Fibroblast of villous mesenchyme (primary cell): Measurements from ENCODE around the gene SLX4IP. TPM values are rescaled to one million over a fixed set of nuclear protein-coding genes. Genes with fewer than 3 reads are reported as not detected.
A peak's percentile ranks its signal among the peaks of the same experiment; 100 is the strongest.

Experiments used
- DNase-seq: peaks from one replicate; pipeline ENCODE4 v3.0.0-alpha.2; 2010; ENCODE audit warnings: low read depth
- H3K4me3 ChIP-seq: 2 replicates; pipeline ENCODE4 v1.5.1; 2011; ENCODE audit warnings: low read depth, mild to moderate bottlenecking, low read length
- total RNA-seq: library from RNA; depleted of rRNA; stranded (reverse); fragments of >200 nt; gene quantifications from 2 replicates; pipeline ENCODE4 v1.2.3, GENCODE V29; 2012
- TF ChIP-seq, protein P1 (sequence below): IDR thresholded peaks from 2 replicates; pipeline ENCODE4 v1.5.1; 2012; ENCODE audit warnings: low read depth, mild to moderate bottlenecking, low read length; ENCODE audit not compliant: insufficient read depth

SLX4IP gene
- total RNA-seq, 1 donor, result 5.6 TPM

DNA sequence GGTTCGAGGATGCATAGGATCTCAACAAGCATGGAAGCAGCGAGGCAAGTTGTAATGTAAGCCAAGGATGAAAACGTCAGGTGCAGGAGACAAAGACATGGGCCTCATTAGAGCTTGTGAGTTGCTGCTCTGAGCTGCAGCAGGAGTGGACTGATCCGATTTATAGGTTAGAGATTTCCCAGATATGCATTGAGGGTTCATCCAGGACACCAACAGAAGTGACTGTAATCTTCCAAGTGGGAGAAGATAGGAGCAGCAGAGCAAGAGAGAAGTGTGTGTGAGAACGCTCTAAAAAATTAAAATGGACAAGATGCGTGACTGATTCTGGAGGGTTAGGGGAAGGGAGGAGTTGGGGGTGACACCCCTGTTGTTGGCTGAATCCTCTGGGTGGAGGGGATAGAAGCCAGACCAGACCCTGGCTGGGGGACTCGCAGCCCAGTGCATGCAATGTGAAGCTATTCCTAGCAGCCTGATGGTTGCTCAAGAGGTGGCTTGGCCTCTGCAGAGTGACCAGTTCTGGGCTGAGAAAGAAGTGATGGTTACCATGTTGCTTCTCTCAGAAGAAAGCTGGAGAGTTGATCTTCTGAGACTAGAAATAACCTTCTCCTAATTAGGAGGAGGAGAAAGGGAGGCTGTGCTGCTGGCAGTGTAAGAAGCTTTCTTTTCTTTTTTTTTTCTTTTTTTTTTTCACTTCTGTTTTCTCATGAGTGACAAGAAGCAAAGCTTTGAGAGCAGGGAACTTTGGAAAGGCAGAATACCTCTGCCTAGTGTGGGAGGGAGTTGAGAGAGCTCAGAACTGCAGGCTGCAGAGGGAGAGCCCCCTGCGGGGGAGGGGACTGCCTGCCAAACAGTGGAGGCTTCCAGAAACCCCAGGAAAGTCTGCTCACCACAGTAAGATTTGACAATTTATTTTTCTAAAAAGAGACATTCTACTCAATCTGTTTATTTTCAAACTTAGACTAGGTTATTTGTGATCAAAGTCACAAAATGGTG is 116.9 kb downstream of the SLX4IP start:
- H3K4me3 ChIP-seq, result no peak overlapping the region
- TF ChIP-seq, protein P1, sequence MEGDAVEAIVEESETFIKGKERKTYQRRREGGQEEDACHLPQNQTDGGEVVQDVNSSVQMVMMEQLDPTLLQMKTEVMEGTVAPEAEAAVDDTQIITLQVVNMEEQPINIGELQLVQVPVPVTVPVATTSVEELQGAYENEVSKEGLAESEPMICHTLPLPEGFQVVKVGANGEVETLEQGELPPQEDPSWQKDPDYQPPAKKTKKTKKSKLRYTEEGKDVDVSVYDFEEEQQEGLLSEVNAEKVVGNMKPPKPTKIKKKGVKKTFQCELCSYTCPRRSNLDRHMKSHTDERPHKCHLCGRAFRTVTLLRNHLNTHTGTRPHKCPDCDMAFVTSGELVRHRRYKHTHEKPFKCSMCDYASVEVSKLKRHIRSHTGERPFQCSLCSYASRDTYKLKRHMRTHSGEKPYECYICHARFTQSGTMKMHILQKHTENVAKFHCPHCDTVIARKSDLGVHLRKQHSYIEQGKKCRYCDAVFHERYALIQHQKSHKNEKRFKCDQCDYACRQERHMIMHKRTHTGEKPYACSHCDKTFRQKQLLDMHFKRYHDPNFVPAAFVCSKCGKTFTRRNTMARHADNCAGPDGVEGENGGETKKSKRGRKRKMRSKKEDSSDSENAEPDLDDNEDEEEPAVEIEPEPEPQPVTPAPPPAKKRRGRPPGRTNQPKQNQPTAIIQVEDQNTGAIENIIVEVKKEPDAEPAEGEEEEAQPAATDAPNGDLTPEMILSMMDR, result no peak
- no peak for DNase-seq

DNA sequence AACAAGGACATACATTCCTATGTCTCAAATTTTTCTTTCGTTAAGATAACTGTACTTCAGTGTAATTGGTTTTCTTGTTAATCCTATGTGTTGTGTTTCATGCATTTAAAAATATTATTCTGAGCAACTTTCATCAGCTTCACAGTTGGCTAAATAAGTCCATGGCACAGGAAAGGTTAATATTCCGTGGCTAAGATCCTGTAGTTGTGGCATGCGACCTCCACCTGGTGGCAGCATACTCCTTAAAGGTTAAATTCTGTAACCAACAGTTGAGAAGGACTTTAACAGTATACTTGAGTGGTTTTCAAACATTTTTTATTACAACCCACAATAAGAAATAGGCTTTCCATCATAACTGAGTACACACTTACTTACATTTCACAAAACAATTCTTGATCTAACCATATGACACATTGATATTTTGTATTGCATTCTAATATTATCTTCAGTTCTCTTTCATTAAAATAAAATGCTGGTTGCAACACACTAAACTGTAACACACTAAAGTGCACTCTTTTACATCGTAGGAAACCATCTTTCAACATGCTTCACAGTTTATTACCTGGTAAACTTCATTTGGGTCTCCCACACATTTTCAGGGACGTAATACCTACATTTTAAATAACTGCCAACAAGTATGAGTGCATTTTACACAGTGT is 118.3 kb downstream of the SLX4IP start:
- DNase-seq, result peak; percentile 78
- TF ChIP-seq, protein P1, result peak; percentile 81
- H3K4me3 ChIP-seq, result no peak overlapping the region

DNA sequence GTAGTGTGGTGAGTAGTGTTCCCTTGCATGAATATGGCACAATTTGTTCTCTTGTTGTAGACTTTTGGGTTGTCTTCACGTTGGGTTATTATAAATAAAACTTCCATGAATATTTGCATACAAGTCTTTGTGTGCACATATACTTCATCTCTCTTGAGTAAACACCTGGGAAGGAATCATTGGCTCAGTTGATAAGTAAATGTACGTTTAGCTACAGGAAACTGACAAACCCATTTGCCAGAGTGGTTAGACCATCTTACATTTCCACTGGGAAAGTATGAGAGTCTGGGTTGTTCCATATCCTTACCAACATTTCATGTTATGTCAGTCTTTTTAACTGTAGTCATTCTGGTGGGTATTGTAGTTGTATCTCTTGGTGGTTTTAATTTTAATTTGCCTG is 119.2 kb downstream of the SLX4IP start:
- no peak overlapping the region for H3K4me3 ChIP-seq
- TF ChIP-seq, protein P1, result no peak
- DNase-seq, result no peak

DNA sequence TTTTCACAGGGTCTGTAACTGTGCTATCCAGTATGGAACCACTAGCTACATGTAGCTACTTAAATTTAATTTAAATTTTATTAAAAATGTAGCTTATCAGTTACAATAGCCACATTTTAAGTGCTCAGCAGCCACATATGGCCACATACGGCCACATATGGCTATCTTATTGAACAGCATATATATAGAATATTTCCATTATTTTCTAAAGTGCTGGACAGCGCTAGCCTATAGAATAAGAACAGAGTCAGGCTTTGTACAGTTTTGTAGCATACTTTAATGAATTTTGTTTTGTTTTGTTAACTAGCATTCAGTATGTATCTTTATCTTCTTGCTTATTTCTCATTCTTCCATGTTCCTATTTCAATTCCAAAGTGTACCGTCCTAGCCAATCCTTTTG is 120.3 kb downstream of the SLX4IP start:
- no peak for DNase-seq
- TF ChIP-seq, protein P1, result no peak
- no peak overlapping the region for H3K4me3 ChIP-seq

DNA sequence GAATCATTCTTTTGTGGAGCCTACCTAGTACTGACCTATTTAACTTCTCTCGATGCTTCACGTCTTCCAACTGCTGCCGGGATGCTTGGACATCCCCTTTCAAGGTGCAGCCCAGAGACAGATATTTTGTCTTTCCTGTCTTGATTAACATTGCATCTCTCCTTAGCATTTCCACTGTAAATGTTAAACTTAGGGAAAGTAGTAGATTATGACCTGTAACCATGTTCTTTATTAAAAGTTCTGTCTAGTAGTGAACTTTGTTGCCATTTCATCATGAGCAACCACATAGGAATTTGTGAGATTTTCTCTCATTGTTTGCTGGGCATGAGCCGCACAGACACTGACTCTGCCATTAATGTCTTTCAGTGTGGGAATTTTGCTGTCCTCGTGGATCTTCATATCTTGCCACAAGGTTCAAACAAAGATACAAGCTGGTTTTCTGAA is 120.8 kb downstream of the SLX4IP start:
- peak; percentile 37 for DNase-seq
- TF ChIP-seq, protein P1, result no peak
- H3K4me3 ChIP-seq, result no peak overlapping the region

DNA sequence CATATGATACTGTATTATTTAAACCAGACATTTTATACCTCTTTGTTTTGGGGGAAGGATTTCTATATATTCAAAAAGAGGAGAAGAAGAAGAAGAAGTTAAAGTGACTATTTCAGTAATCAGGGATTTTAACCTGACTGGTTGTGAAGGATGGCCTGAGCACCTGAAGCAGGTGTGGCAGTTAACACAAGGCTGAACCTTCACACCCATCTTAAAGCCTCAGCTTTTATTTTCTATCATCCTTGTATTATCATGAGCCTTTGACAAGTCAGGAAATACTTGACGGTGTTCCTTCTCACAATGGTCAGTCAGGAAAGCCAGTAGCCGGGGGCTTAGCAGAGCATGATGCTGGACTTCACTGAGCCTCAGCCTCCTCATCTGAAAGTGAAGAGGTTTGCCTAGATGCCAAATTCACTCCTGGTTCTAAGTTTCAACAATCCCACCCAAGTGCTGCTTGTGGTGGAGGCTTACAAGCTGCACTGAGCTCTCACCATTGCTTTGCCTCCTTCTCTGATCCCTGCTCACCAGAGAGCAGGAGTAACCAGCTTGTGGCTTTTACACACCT is 121.5 kb downstream of the SLX4IP start:
- H3K4me3 ChIP-seq, result no peak overlapping the region
- no peak for DNase-seq
- TF ChIP-seq, protein P1, result no peak
